HS-5 (cell line): ENCODE measurements around the gene SMYD5.
"Not testable (repeated sequence)": the region's sequence is repeated elsewhere in the genome, so short reads cannot be mapped to it uniquely, and the experiment has no call there.

ENCODE experiments used
- DNase-seq: peaks from one replicate; pipeline ENCODE4 v3.0.0-alpha.2; 2012; ENCODE audit warnings: low read depth

The SMYD5 gene

GRCh38 chr2:73214120-73215035 lies at the start of gene SMYD5:
Gene SMYD5, plus strand, starts transcription at chr2:73214245. Its CDS starts 22 bp downstream, at chr2:73214267.
- peak; percentile 58 for DNase-seq

GRCh38 chr2:73165978-73166377 lies 48.1 kb upstream of the SMYD5 start:
- not testable (repeated sequence) for DNase-seq

DNA sequence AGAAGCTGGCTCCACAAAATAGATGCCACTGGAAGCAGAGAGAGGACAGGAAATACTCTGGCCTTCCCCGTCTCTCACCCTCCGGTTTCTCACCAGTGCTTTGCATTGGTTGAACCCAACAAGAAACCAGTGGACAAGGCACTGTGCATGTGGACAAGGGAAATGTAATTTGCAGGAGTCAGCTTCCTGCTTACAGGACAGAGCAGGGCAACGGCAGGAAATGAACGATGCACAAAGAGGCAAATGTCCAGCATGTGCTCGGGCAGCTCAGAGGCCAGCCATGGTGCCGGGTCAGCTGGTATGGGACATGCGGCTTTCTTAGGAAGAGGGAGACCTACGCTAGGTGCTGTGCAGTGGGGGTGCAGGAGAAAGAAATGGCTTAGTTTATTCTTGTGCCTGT lies 47.2 kb upstream of the SMYD5 start:
- DNase-seq: not testable (repeated sequence)

DNA sequence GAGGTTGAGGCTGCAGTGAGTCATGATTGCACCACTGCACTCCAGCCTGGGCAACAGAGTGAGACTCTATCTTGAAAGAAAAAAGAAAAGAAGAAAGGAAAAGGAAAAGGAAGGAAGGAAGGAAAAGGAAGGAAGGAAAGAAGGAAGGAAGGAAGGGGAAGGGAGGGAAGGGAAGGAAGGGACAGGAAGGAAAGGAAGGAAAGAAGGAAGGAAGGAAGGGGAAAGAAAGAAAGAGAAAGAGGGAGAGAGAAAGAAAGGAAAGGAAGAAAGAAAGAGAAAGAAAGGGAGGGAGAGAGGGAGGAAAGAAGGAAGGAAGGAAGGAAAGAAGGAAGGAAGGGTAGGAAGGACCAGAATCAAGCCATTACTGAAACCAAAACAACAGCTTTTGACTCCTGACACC lies 45.7 kb upstream of the SMYD5 start:
- DNase-seq: not testable (repeated sequence)

GRCh38 chr2:73170341-73170740 lies 43.7 kb upstream of the SMYD5 start:
- DNase-seq: not testable (repeated sequence)

- DNase-seq: no peak
Measured at GRCh38 chr2:73172963-73173362, 41.1 kb upstream of the SMYD5 start.

GRCh38 chr2:73173781-73174180 lies 40.3 kb upstream of the SMYD5 start:
- DNase-seq: no peak

DNA sequence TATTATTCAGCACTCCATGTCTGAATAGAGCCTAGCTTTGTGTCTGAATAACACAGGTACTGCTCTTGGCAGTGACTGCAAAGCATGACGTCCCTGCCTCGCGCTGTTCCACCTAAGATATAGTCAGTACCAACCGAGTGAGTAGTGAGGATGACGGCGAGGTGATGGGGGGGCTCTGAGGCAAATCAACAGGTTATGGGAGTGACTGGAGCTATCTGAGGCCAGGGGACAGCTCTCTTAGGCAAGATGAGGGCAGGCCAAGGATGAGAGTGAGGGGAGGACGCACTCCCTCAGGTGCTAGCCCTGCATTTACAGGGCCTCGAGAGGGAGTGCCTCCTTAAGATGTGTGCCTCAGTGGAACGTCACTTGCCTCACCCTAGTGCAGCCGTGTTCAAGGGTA lies 39.8 kb upstream of the SMYD5 start:
- DNase-seq: no peak

- no peak for DNase-seq
Measured at GRCh38 chr2:73174941-73175662, 38.9 kb upstream of the SMYD5 start.

DNA sequence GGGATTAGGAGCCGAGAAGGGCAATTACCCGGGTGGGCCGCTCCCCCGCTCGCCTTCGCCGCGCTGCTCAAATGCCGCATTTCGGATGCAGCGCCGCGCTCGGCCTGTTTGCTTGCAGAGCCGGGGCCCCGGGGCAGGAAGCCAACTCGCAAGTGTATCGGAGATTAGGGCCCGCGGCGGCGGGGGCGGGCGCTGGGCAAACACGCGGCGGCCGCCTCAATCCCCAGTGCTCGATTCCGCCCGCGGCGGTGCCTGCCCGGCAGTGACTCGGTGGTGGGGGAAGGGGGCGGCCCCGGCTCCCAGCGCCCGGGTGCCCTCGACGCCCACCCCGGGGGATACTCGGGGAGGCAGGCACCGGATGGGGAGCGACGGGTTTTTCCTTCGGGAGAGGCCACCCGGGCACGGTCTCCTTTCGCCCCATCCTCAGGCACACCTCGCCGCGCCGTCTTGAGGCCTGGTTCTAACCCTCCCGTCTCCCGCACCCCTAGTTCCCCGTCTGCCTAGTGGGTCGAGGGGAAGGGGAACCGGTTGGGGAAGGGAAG lies 38.3 kb upstream of the SMYD5 start:
- DNase-seq: no peak

- DNase-seq: no peak
Measured at GRCh38 chr2:73176205-73176880, 37.7 kb upstream of the SMYD5 start.

- peak; percentile 45 for DNase-seq
Measured at GRCh38 chr2:73176881-73177644, 37.0 kb upstream of the SMYD5 start.

DNA sequence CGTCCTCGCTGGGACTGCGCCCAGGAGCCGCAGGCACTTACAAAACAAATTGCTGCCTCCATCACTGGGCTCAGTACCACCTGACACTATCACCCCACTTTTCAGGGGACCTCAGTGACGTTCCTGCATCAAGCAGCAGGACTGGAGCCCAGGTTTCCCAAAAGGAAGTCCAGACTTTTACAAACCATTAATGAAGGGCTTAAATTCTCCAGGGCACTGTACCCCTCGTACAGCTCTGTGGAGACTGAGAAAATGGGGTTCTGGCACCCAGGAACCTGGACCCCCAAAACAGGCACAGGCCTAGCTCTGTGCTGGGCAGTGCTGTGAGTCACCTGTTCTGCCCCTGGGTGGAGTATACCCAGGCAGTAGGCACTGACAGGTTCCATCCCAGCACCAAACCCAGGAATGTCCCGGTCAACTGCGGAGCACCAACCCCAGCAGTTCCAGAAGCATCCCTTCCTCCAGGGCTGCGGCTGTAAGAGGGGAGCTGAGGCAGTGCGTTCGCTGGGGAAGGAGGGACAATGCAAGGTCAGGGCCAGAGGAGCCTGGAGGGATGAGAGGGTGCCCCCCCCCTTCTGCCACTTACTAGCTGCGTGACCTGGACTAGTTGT lies 36.3 kb upstream of the SMYD5 start:
- DNase-seq: no peak

DNA sequence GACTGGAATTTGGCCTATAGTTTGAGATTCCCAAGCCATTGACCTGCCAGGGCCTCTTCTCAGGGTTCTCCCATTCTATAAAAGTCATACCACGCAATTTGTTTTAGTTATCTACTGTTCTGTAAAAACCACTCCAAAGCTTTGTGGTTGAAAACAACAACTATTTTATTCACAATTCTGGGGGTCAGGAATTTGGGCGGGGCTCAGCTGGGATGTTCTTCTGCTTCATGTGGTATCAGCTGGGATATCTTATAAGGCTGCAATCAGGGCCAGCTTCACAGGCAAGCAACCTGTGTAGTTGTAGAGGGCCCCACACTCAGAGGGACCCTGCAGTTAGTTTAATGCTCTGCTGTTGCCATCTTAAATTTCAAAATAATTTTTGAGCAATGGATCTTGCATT lies 28.1 kb upstream of the SMYD5 start:
- no peak for DNase-seq

DNA sequence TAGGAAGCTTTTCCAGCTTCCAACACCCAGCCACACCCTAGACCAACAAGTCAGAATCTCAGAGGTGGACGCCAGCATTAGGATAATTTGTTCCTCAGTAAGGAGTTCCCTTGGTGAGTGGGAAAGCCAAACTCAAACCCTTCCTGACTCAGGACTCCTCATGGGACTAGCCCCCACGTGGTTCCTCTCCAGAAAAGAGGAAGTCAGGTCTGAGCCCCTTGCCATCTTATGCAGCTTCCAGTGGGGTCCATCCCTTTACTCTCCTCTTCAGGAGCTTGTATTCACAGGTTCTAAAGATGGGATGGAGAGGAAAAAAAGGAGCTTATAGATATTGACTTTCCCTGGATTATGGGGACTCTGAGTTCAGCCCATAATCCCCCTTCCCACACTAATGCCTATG lies 26.5 kb upstream of the SMYD5 start:
- no peak for DNase-seq

DNA sequence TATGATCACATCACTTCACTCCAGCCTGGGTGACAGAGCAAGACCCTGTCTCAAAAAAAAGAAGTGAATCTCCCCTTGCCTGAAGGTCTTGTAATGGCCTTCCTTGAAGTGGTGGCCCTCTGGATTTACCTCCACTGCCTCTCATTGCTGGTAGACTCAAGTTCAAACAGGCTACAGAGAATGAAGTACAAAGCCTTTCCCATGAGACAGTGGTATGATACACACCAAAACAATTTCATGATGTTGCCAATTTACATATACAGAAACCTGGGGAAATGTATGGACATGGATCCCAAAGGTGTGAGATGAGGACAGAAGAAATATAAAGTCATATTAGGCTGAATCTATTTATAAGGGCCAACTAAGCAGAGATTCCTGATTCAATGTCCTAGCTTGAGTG lies 16.5 kb upstream of the SMYD5 start:
- no peak for DNase-seq

GRCh38 chr2:73200281-73200680 lies 13.8 kb upstream of the SMYD5 start:
- DNase-seq: not testable (repeated sequence)

GRCh38 chr2:73202156-73203054 lies 11.6 kb upstream of the SMYD5 start, which contains the start of gene NOTO:
Gene NOTO, plus strand, starts transcription at chr2:73202574. Its CDS starts 93 bp downstream, at chr2:73202667.
- DNase-seq: no peak

DNA sequence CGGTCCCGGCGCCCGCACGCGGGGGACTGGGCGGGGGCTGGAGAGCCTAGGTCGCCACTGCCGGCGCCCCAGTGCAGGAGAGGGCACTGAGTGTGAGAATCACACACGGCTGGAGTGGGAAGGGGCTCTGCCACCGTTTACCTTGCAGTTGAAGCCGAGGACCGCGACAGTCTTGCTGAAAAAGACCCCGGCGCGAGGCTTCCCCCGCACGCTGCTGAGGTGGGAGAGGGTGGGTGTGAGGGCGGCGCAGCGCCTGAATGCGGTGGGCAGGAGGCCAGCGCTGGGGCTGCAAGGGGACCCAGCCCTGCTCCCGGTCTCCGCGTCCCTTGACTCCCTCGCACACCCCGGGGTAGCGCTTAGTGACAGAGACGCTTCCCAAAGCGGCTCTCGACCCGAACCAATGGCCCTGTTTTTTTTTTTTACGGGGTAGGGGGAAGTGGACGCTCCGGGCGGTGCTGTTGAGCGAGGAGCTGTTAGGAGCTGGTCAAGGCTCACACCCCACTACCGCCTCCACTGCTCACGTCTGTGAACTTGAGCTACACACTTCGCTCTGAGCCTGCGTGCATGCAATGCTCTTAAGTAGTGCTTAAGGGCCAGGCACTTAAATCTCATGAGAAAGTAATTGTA lies 10.9 kb upstream of the SMYD5 start:
- DNase-seq: no peak
